ENCODE results near the gene GDF15.

GRCh38 chr19:18418029-18418482 lies 32.1 kb downstream of the GDF15 start:
- TF ChIP-seq POLR2A (IDR thresholded peaks at IDR 0.05; ENCODE audit: low read length) (no peak), GATA1 (IDR thresholded peaks at IDR 0.05; ENCODE audit: low read depth, low read length) (no peak)

All from erythroblast (primary cell).